Duodenal mucosa (tissue), 2 donors: ENCODE results near the gene ZMYND10.
"Not testable (repeated sequence)": the region's sequence is repeated elsewhere in the genome, so short reads cannot be mapped to it uniquely, and the experiment has no call there.

Experiments used
- H3K27ac ChIP-seq: one replicate; pipeline ENCODE4 v1.7.0; 2013; ENCODE audit warnings: low read depth, low read length
- H3K27me3 ChIP-seq, 2 donors: one replicate each; pipeline ENCODE4 v1.7.0; 2013; ENCODE audit warnings: low read length in 2 of 2, control low read depth in 1 of 2; ENCODE audit not compliant: insufficient read depth in 2 of 2, control insufficient read depth in 1 of 2
- H3K36me3 ChIP-seq, 2 donors: one replicate each; pipeline ENCODE4 v1.7.0; 2013; ENCODE audit warnings: low read length in 2 of 2, control low read depth in 1 of 2; ENCODE audit not compliant: insufficient read depth in 2 of 2, control insufficient read depth in 1 of 2
- H3K4me1 ChIP-seq, 2 donors: one replicate each; pipeline ENCODE4 v1.7.0; 2013; ENCODE audit warnings: low read length in 2 of 2, control low read depth in 1 of 2; ENCODE audit not compliant: insufficient read depth in 2 of 2, control insufficient read depth in 1 of 2
- H3K4me3 ChIP-seq, 2 donors: one replicate each; pipeline ENCODE4 v1.7.0; 2013; ENCODE audit warnings: low read length in 2 of 2, low read depth in 1 of 2
- H3K9ac ChIP-seq, 2 donors: one replicate each; pipeline ENCODE4 v1.7.0; 2013; ENCODE audit warnings: low read length in 2 of 2, low read depth in 1 of 2
- H3K9me3 ChIP-seq, 2 donors: one replicate each; pipeline ENCODE4 v1.7.0; 2013; ENCODE audit warnings: low read length in 2 of 2, control low read depth in 1 of 2; ENCODE audit not compliant: control insufficient read depth in 1 of 2

The ZMYND10 gene

DNA sequence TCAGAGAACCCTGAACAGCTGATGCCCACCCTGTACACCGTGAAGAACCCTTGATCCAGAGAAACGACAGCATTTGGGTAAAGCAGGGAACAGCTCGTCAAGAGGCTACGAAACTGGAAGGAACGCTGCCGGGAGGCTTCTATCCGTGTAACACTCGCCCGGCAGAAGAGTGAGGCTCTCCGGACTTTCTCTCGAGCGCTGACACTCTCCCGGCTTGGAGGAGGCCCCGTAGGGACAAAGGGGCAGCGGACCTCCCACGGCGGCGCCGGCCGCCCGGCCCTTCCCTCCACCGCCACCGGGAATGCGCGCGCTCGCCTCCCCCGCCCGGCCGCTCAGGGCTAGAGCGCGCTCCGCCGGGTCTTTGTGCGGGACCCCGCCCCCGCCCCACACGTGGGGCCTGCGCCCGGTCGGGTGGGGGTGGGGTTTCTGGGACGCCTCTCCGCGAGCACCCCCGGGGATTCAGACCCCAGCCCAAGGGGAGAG, 24.6 kb downstream of the ZMYND10 start:
- peaks cover 68 to 80% of the 10 kb centered on the region in 2 donors for H3K4me1 ChIP-seq
- H3K27ac ChIP-seq, result peak overlapping the region; percentile 93
- peak overlapping the region; percentile 83 to 94 for H3K4me3 ChIP-seq
- H3K27me3 ChIP-seq, result no peaks in the 10 kb centered on the region
- no peaks in the 10 kb centered on the region for H3K9me3 ChIP-seq
- peak overlapping the region; percentile 85 to 93 for H3K9ac ChIP-seq
- H3K36me3 ChIP-seq, result peaks cover 11 to 28% of the 10 kb centered on the region in 2 donors

DNA sequence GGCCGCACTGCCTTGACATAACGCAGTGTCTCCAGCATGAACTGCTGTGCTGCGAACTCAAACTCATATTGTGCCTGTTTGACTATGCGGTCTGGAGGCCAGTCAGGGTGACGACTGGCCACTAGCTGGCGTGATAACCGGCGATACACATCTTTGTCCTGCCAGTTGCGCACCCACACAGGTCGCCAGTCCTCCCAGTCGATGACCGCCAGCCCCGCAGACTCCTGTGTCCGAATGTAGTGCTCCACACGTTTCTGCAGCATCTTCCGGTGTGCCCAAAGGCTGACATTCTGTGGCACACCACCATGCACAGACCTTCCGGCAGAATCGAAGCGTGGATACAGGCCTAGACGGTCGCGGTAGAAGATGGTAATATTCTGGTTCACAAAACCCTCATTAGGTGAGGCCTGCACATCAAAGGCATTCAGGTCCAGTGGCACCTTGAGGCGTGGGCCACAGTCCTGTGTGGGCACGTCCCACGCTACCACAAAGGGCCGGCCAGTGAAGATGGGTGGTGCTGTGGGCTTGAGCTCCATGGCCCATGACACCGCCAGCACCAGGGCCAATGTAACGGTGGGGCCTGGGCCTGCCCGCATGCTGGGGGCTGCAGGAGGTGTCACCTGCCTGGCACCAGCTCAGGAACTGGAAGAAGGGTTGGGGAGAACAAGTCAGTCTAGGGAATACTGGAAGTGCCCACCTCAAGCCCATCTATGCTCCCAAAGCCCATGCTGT, 25.5 kb downstream of the ZMYND10 start:
- Histone ChIP-seq H3K27ac (peak overlapping the region; percentile 93), H3K9me3 (no peaks in the 10 kb centered on the region), H3K36me3 (peaks cover 8 to 22% of the 10 kb centered on the region in 2 donors), H3K4me3 (peak overlapping the region; percentile 83 to 94), H3K4me1 (peaks cover 68 to 80% of the 10 kb centered on the region in 2 donors), H3K9ac (peak overlapping the region; percentile 85 to 93), H3K27me3 (no peaks in the 10 kb centered on the region)

DNA sequence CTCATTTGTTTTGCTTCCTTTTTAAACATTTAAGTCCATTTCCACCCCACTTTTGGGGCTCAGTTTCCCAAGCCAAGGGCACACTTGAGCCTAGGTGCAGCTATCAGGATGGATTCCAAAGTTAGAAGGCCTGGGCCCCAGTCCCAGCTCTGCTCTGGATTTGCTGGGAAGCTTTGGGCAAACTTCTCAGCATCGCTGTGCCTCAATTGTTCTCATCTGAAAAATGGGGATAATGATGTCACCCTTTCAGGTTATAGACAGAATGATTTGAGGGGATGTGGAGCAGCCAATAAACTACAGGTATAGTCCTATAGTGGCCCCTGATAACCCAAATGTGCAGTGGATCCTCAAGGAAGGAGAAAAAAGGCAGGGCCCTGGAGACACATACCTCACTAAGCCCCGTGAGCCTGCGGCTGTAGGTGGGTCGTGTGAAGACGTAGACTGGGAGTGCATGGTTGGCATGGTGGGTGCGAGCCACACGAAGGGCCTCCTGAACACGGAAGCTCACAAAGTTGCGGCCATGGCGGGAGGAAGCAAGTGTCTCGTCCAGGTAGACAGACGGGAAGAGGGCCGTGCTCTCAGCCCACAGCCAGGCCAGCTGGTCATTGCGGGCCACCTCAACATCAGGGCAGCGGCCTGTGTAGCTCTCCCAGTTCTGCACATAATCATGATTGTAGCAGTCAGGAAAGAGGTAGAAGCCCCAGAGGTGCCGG, 26.2 kb downstream of the ZMYND10 start:
- H3K9me3 ChIP-seq, result no peaks in the 10 kb centered on the region
- peak overlapping the region; percentile 83 to 94 for H3K4me3 ChIP-seq
- peaks cover 62 to 72% of the 10 kb centered on the region in 2 donors for H3K4me1 ChIP-seq
- no peak overlapping the region for H3K27ac ChIP-seq
- no peaks in the 10 kb centered on the region for H3K27me3 ChIP-seq
- peak overlapping the region in 1 of 2 donors; percentile 85 for H3K9ac ChIP-seq
- H3K36me3 ChIP-seq, result peaks cover 8 to 20% of the 10 kb centered on the region in 2 donors

DNA sequence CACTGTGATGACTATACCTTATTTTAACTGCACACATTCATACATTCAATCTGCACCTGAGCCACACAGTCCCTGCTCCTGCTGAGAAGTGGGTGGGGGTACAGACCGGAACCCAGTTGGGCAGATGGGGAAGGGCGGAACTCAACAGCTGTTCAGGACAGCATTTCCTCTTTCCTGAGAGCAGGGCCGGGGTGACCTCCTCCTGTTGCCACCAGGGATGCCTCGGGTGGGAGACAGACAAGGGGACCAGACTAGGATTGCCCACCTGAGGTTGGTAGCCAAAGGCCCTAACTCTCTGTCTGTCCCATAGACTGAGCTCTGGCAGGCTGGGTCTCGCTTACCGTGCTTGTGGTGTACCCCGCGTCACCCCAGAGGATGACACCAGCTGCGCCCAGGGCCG, 26.9 kb downstream of the ZMYND10 start:
- peaks cover 58 to 66% of the 10 kb centered on the region in 2 donors for H3K4me1 ChIP-seq
- H3K27ac ChIP-seq, result no peak overlapping the region
- peaks cover 8 to 19% of the 10 kb centered on the region in 2 donors for H3K36me3 ChIP-seq
- peak overlapping the region; percentile 32 to 60 for H3K9ac ChIP-seq
- peak overlapping the region in 1 of 2 donors; percentile 32 for H3K4me3 ChIP-seq
- H3K9me3 ChIP-seq, result no peaks in the 10 kb centered on the region
- no peaks in the 10 kb centered on the region for H3K27me3 ChIP-seq

DNA sequence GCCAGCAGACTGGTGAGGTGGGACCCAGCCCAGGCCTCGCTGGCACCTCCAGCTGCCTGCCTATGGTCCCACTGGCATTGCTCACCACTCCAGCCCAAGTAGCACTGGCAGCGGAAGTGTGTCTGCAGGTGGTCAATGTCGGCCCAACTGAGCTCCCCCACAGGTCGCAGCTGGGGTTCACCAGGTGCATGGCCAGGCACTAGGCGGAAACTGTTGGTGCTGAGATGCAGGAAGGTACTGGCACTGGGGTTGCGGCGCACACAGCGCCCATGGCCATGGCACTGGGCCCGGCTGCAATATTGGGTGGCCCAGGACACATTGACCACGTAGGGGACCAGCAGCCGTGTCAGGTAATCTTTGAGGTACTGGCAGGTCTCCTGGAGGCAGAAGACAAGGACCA, 27.4 kb downstream of the ZMYND10 start:
- Histone ChIP-seq H3K9ac (peak overlapping the region; percentile 51 to 60), H3K4me3 (peak overlapping the region in 1 of 2 donors; percentile 32), H3K4me1 (peaks cover 58 to 61% of the 10 kb centered on the region in 2 donors), H3K36me3 (peaks cover 8 to 19% of the 10 kb centered on the region in 2 donors), H3K27me3 (no peaks in the 10 kb centered on the region), H3K9me3 (no peaks in the 10 kb centered on the region), H3K27ac (no peak overlapping the region)

DNA sequence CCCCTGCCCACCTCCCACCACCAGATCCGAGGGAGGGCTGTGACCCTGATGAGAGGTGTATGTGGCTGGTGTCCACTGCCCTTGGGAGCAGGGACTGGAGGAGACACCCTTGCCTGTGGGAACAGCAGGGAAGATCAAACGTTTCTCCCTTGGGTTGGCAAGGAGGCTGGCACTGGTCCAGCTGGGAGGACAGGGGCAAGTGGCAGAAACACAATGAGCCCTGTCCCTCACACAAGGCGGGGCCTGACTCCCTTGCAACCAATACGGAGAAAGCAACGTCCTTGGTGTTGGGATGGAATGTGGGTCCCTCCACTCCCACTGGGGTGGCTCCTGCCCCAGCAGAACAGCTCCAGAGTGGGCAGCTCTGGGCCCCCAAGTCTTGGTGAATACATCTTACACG, 28.2 kb downstream of the ZMYND10 start:
- Histone ChIP-seq H3K4me1 (peaks cover 52 to 53% of the 10 kb centered on the region in 2 donors), H3K36me3 (peaks cover 8 to 19% of the 10 kb centered on the region in 2 donors), H3K9me3 (no peaks in the 10 kb centered on the region), H3K27ac (peak overlapping the region; percentile 74), H3K27me3 (no peaks in the 10 kb centered on the region), H3K4me3 (peak overlapping the region; percentile 32 to 44), H3K9ac (peak overlapping the region; percentile 60 to 72)

DNA sequence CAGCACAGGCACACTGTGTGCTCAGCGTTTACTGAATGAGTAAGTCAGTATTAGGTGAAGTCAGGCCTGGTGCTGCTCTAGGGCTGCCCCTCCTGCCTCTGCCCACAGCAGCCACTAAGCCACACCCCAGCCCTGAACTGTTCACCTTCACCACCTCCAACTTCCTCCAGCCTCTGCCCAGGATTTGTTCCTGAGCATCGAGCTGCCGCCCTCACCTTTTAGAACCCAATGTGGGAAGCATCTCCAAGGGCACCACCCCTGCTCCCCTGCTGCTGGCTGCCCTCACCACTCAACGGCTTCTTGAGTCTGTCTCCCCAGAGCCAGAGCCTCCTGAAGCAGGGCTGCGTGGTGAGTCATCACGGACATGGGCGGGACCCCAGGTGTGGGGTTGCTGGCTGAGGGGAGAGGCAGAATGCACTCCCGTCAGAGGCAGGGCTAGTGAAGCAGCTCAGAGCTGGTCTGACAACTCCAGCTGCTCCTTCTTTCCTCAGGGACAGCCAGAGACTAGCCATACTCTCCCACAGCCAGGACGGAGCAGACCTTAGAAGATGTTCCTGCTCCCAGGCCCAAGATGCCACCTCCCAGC, 28.8 kb downstream of the ZMYND10 start:
- Histone ChIP-seq H3K4me1 (peaks cover 47% of the 10 kb centered on the region in 2 donors), H3K4me3 (peak overlapping the region; percentile 32 to 44), H3K9ac (peak overlapping the region; percentile 60 to 72), H3K9me3 (no peaks in the 10 kb centered on the region), H3K27me3 (no peaks in the 10 kb centered on the region), H3K36me3 (peaks cover 8 to 19% of the 10 kb centered on the region in 2 donors), H3K27ac (peak overlapping the region; percentile 74)

DNA sequence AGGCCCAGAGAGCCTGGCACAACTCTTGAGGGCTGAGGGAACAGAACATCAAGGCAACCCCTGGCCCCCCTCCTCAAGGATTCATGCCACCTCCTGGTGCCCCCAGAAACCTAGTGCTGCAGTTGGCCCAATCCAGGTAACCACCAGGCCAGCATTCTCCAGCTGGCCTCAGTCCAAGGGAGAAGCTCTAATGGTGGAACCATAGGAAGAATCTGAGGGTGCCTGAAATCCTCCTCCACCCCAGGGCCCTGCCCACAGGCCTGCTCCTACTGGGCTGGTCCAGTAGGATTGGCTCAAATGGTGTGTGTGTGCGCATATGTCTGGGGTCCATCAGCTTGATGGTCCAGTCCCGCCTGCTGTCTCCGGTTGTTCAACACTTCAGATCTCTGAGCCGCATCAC, 30.7 kb downstream of the ZMYND10 start:
- Histone ChIP-seq H3K4me3 (no peak overlapping the region), H3K9me3 (no peaks in the 10 kb centered on the region), H3K27me3 (no peaks in the 10 kb centered on the region), H3K36me3 (peaks cover 8 to 19% of the 10 kb centered on the region in 2 donors), H3K9ac (no peak overlapping the region), H3K27ac (no peak overlapping the region), H3K4me1 (peaks cover 38% of the 10 kb centered on the region in 2 donors)

DNA sequence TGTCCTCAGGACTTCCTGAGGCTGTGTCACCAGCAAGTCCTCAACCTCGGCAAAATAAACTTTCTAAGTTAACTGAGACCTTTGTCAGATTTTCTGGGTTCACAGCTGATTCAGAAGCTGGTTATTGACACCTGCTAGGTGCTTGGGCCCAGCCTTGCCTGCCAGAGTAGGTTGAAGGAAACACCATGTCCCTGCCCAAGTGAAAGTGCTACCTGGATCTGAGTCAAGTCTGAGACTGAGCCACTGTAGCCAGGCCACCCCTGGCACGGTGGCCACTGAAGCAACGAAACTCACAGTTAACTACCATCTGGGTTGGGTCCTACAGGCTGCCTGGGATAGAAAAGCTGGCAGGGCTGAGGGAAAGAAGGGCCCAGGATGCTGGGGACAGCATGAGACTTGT, 31.2 kb downstream of the ZMYND10 start:
- Histone ChIP-seq H3K27ac (no peak overlapping the region), H3K36me3 (peaks cover 8 to 16% of the 10 kb centered on the region in 2 donors), H3K4me3 (no peak overlapping the region), H3K9me3 (no peaks in the 10 kb centered on the region), H3K9ac (peak overlapping the region in 1 of 2 donors; percentile 13), H3K4me1 (peaks cover 33% of the 10 kb centered on the region in 2 donors), H3K27me3 (no peaks in the 10 kb centered on the region)

DNA sequence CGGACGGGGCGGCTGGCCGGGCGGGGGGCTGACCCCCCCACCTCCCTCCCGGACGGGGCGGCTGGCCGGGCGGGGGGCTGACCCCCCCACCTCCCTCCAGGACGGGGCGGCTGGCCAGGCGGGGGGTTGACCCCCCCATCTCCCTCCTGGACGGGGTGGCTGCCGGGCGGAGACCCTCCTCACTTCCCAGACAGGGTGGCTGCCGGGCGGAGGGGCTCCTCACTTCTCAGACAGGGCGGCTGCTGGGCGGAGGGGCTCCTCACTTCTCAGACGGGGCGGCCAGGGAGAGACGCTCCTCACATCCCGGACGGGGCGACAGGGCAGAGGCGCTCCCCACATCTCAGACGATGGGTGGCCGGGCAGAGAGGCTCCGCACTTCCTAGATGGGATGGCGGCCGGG, 33.5 kb downstream of the ZMYND10 start:
- H3K9ac ChIP-seq, H3K27me3 ChIP-seq, H3K9me3 ChIP-seq, H3K36me3 ChIP-seq, H3K4me3 ChIP-seq, H3K27ac ChIP-seq: not testable (repeated sequence)
- peaks cover 10% of the 10 kb centered on the region in 2 donors for H3K4me1 ChIP-seq
